Measurements from ENCODE around the gene MYB.
A peak's percentile ranks its signal among the peaks of the same experiment; 100 is the strongest.

Gene MYB

DNA sequence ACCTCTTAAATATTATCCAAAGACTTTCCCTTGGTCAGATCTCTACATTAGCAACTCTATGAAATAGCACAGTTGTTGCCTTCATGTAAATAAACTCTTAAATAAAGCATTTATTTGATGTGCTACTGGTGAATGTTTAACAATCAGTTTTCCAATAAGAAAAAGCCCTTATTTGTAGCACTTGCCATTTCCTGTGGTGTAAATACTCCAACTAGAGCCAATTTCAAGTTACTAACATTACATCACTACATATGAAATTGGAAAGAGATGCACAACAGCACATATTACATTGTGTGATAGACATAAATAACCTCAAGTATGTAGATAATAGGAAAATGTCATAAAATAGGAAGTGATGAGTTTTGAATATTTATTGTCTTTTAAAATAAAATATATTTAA is 5.0 kb upstream of the MYB start:
- Histone ChIP-seq H3K27ac (ENCODE audit: insufficient read depth, low read length, poor library complexity, severe bottlenecking) (no peak overlapping the region), H3K4me1 (ENCODE audit: control insufficient read depth, insufficient read depth, low read length, poor library complexity, severe bottlenecking) (no peaks in the 10 kb centered on the region), H3K36me3 (ENCODE audit: control insufficient read depth, insufficient read depth, low read length) (no peaks in the 10 kb centered on the region), H3K27me3 (replicated peaks; ENCODE audit: control insufficient read depth, insufficient read depth, low read length, poor library complexity, severe bottlenecking) (no peaks in the 10 kb centered on the region), H3K9me3 (ENCODE audit: control insufficient read depth, low read length) (no peaks in the 10 kb centered on the region), H3K4me3 (ENCODE audit: insufficient read depth, low read depth, low read length, poor library complexity, severe bottlenecking) (no peak overlapping the region)
- no peak for DNase-seq

GRCh38 chr6:135176464-135176863 is 4.6 kb upstream of the MYB start:
- no peaks in the 10 kb centered on the region for H3K36me3 ChIP-seq (ENCODE audit: control insufficient read depth, insufficient read depth, low read length)
- no peak for DNase-seq
- H3K27me3 ChIP-seq (replicated peaks; ENCODE audit: control insufficient read depth, insufficient read depth, low read length, poor library complexity, severe bottlenecking) = no peaks in the 10 kb centered on the region
- H3K4me1 ChIP-seq (ENCODE audit: control insufficient read depth, insufficient read depth, low read length, poor library complexity, severe bottlenecking) = no peaks in the 10 kb centered on the region
- H3K27ac ChIP-seq (ENCODE audit: insufficient read depth, low read length, poor library complexity, severe bottlenecking) = no peak overlapping the region
- no peak overlapping the region for H3K4me3 ChIP-seq (ENCODE audit: insufficient read depth, low read depth, low read length, poor library complexity, severe bottlenecking)
- no peaks in the 10 kb centered on the region for H3K9me3 ChIP-seq (ENCODE audit: control insufficient read depth, low read length)

- Histone ChIP-seq H3K27me3 (replicated peaks; ENCODE audit: control insufficient read depth, insufficient read depth, low read length, poor library complexity, severe bottlenecking) (no peaks in the 10 kb centered on the region), H3K36me3 (ENCODE audit: control insufficient read depth, insufficient read depth, low read length) (no peaks in the 10 kb centered on the region), H3K4me1 (ENCODE audit: control insufficient read depth, insufficient read depth, low read length, poor library complexity, severe bottlenecking) (peaks cover 10% of the 10 kb centered on the region), H3K9me3 (ENCODE audit: control insufficient read depth, low read length) (no peaks in the 10 kb centered on the region), H3K27ac (ENCODE audit: insufficient read depth, low read length, poor library complexity, severe bottlenecking) (no peak overlapping the region), H3K4me3 (ENCODE audit: insufficient read depth, low read depth, low read length, poor library complexity, severe bottlenecking) (no peak overlapping the region)
- no peak for DNase-seq
Measured at GRCh38 chr6:135179372-135179771, 1.7 kb upstream of the MYB start.

DNA sequence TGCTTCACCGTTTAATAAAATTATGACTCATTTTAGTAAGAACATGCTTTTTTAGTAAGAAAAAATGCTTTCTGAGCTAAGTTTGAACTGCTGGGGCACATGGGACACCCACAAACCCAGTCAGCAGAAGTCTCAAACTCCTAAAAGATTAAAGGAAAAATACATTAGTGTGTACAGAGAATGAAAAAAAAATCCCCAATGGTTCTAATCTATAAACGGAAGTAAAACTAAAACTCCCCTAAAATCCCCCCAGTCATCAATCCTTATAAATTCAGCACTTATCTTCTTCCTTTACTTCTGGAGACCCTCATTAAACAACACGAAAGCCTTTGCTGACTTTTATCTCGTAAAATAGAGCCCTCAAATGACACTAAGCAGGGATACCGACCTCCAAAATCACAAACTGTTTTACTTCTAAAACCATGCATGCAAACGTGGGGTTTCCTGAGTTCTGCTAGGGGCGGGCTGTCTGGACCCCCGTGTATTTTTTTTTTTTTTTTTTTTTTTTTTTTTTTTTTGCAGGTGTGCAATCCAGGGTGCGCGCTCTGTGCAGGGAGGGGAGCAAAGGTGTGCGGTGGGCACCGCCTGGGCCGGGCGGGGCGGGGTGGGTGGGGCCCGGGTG is 1.1 kb upstream of the MYB start:
- H3K9me3 ChIP-seq (ENCODE audit: control insufficient read depth, low read length) = no peaks in the 10 kb centered on the region
- H3K4me1 ChIP-seq (ENCODE audit: control insufficient read depth, insufficient read depth, low read length, poor library complexity, severe bottlenecking) = peaks cover 10% of the 10 kb centered on the region
- no peaks in the 10 kb centered on the region for H3K36me3 ChIP-seq (ENCODE audit: control insufficient read depth, insufficient read depth, low read length)
- DNase-seq = no peak
- no peaks in the 10 kb centered on the region for H3K27me3 ChIP-seq (replicated peaks; ENCODE audit: control insufficient read depth, insufficient read depth, low read length, poor library complexity, severe bottlenecking)
- H3K4me3 ChIP-seq (ENCODE audit: insufficient read depth, low read depth, low read length, poor library complexity, severe bottlenecking) = no peak overlapping the region
- peak overlapping the region; percentile 19 for H3K27ac ChIP-seq (ENCODE audit: insufficient read depth, low read length, poor library complexity, severe bottlenecking)

DNA sequence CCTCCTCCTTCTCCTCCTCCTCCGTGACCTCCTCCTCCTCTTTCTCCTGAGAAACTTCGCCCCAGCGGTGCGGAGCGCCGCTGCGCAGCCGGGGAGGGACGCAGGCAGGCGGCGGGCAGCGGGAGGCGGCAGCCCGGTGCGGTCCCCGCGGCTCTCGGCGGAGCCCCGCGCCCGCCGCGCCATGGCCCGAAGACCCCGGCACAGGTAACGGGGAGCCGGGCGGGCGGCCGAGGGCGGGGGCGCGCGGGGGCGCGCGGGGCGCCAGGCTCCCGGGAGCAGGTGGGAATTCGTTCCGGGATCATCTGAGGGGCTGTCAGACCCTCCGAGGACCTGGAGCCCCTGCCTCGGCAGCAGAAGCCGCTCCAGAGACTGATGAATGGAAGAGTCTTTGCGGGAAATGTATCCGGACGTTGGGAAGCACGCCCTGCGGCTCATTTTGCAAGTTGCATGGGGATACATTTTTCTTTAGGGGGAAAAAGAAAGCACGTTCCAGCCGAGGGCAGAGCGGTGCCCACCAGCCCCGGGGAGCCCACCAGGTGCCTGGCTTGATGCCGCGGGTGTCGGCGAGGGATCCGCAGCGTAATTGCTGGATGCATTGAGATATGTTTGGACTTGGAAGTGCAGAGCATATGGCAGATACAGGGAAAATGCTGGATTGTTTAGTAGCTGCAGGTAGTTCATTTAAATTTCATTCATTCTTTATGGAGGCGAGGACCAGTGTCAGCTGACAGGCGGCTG is 394 bp downstream of the MYB start:
- Histone ChIP-seq H3K4me1 (ENCODE audit: control insufficient read depth, insufficient read depth, low read length, poor library complexity, severe bottlenecking) (peaks cover 10% of the 10 kb centered on the region), H3K27me3 (replicated peaks; ENCODE audit: control insufficient read depth, insufficient read depth, low read length, poor library complexity, severe bottlenecking) (no peaks in the 10 kb centered on the region), H3K4me3 (ENCODE audit: insufficient read depth, low read depth, low read length, poor library complexity, severe bottlenecking) (peak overlapping the region; percentile 57), H3K36me3 (ENCODE audit: control insufficient read depth, insufficient read depth, low read length) (no peaks in the 10 kb centered on the region), H3K27ac (ENCODE audit: insufficient read depth, low read length, poor library complexity, severe bottlenecking) (peak overlapping the region; percentile 6), H3K9me3 (ENCODE audit: control insufficient read depth, low read length) (no peaks in the 10 kb centered on the region)
- no peak for DNase-seq

GRCh38 chr6:135182071-135183001 is 1.2 kb downstream of the MYB start:
- DNase-seq = no peak
- peaks cover 10% of the 10 kb centered on the region for H3K4me1 ChIP-seq (ENCODE audit: control insufficient read depth, insufficient read depth, low read length, poor library complexity, severe bottlenecking)
- peak overlapping the region; percentile 6 for H3K27ac ChIP-seq (ENCODE audit: insufficient read depth, low read length, poor library complexity, severe bottlenecking)

DNA sequence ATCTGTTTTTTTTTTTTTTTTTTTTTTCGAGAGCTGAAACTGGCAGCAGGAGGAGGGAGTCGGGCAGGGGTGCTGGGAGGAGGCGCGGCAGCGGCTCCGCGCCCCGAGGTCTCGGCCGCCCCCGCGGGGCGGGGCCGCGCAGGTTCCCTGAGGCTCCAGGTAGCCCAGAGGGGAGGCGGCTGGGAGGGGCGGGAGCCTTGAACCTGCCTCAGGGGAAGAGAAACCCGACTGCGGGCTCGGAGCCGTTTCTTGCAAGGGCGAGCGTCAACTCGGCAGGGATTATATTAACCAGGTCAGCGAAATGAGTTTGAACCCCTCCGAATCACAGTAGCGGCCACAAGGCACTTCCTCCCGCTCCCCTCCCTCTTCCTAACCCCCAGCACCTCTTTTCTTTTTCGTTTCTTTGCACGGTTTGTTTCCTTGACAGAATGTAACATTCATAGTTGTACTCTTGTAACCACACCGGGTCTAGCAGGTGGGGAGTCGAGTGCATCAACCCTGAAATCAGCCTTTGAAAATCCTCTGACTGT is 2.0 kb downstream of the MYB start:
- Histone ChIP-seq H3K4me1 (ENCODE audit: control insufficient read depth, insufficient read depth, low read length, poor library complexity, severe bottlenecking) (peaks cover 10% of the 10 kb centered on the region), H3K4me3 (ENCODE audit: insufficient read depth, low read depth, low read length, poor library complexity, severe bottlenecking) (peak overlapping the region; percentile 57), H3K9me3 (ENCODE audit: control insufficient read depth, low read length) (no peaks in the 10 kb centered on the region), H3K27ac (ENCODE audit: insufficient read depth, low read length, poor library complexity, severe bottlenecking) (no peak overlapping the region), H3K27me3 (replicated peaks; ENCODE audit: control insufficient read depth, insufficient read depth, low read length, poor library complexity, severe bottlenecking) (no peaks in the 10 kb centered on the region), H3K36me3 (ENCODE audit: control insufficient read depth, insufficient read depth, low read length) (no peaks in the 10 kb centered on the region)
- peak; percentile 28 to 56 (median 43) for DNase-seq

More at GRCh38 chr6:135182071-135183001, 1.2 kb downstream of the MYB start:
- Histone ChIP-seq H3K9me3 (ENCODE audit: control insufficient read depth, low read length) (no peaks in the 10 kb centered on the region), H3K4me3 (ENCODE audit: insufficient read depth, low read depth, low read length, poor library complexity, severe bottlenecking) (peak overlapping the region; percentile 57), H3K27me3 (replicated peaks; ENCODE audit: control insufficient read depth, insufficient read depth, low read length, poor library complexity, severe bottlenecking) (no peaks in the 10 kb centered on the region), H3K36me3 (ENCODE audit: control insufficient read depth, insufficient read depth, low read length) (no peaks in the 10 kb centered on the region)

GRCh38 chr6:135183532-135184440 is 2.7 kb downstream of the MYB start:
- peak; percentile 37 to 53 (median 51) for DNase-seq
- no peak overlapping the region for H3K27ac ChIP-seq (ENCODE audit: insufficient read depth, low read length, poor library complexity, severe bottlenecking)
- H3K27me3 ChIP-seq (replicated peaks; ENCODE audit: control insufficient read depth, insufficient read depth, low read length, poor library complexity, severe bottlenecking) = no peaks in the 10 kb centered on the region
- no peaks in the 10 kb centered on the region for H3K36me3 ChIP-seq (ENCODE audit: control insufficient read depth, insufficient read depth, low read length)
- H3K4me3 ChIP-seq (ENCODE audit: insufficient read depth, low read depth, low read length, poor library complexity, severe bottlenecking) = peak overlapping the region; percentile 57
- H3K4me1 ChIP-seq (ENCODE audit: control insufficient read depth, insufficient read depth, low read length, poor library complexity, severe bottlenecking) = peaks cover 10% of the 10 kb centered on the region
- no peaks in the 10 kb centered on the region for H3K9me3 ChIP-seq (ENCODE audit: control insufficient read depth, low read length)

- no peak overlapping the region for H3K27ac ChIP-seq (ENCODE audit: insufficient read depth, low read length, poor library complexity, severe bottlenecking)
- H3K27me3 ChIP-seq (replicated peaks; ENCODE audit: control insufficient read depth, insufficient read depth, low read length, poor library complexity, severe bottlenecking) = no peaks in the 10 kb centered on the region
- H3K9me3 ChIP-seq (ENCODE audit: control insufficient read depth, low read length) = no peaks in the 10 kb centered on the region
- DNase-seq = no peak
- no peaks in the 10 kb centered on the region for H3K36me3 ChIP-seq (ENCODE audit: control insufficient read depth, insufficient read depth, low read length)
- H3K4me1 ChIP-seq (ENCODE audit: control insufficient read depth, insufficient read depth, low read length, poor library complexity, severe bottlenecking) = peaks cover 10% of the 10 kb centered on the region
- H3K4me3 ChIP-seq (ENCODE audit: insufficient read depth, low read depth, low read length, poor library complexity, severe bottlenecking) = no peak overlapping the region
Measured at GRCh38 chr6:135185483-135185882, 4.4 kb downstream of the MYB start.

Measured in effector memory CD4-positive, alpha-beta T cell (primary cell).